NCI-H146 treated with DMSO at 0.1 percent for 48 hours (cell line): ENCODE data around the gene CRYBA4.
A peak's percentile ranks its signal among the peaks of the same experiment; 100 is the strongest.

ENCODE experiments used
- DNase-seq: peaks from one replicate; lab custom pipeline; 2025; ENCODE audit not compliant: unreplicated experiment; lab: John Stamatoyannopoulos, UW

Gene CRYBA4

DNA sequence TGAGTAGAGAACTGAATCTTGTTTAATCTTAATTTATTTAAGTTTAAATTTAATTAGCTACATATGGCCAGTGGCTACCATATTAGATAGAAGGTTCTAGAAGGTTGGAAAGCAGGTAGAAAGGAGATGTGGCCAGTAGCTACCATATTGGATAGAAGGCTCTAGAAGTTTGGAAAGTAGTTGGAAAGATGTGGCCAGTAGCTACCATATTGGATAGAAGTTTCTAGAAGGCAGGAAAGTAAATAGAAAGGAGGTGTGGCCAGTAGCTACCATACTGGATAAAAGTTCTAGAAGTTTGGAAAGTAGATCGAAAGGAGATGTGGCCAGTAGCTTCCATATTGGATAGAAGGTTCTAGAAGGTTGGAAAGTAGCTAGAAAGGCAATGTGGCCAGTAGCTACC, 2.2 kb downstream of the CRYBA4 start:
- no peak for DNase-seq

DNA sequence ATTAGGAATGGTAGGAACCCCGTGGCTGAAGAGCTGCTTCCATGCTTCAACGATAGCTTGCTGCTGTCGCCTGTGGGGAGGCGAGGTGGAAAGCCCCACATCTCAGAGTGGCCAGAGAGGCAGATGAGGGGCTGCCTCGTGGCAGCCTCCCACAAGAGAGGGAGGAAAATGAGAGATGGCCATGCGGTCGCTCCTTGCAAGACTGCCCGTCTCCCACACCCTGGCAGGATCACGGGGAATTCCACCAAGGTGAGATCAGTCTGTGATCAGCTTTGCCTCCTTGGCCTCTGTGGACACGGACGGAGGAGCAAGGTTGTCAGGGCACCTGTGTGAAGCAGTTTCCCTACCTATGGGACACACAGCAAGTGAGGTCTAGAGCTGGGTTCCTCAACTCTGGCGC, 3.0 kb downstream of the CRYBA4 start:
- DNase-seq = no peak

- DNase-seq = no peak
Observed at GRCh38 chr22:26629988-26630761, 8.4 kb downstream of the CRYBA4 start.

DNA sequence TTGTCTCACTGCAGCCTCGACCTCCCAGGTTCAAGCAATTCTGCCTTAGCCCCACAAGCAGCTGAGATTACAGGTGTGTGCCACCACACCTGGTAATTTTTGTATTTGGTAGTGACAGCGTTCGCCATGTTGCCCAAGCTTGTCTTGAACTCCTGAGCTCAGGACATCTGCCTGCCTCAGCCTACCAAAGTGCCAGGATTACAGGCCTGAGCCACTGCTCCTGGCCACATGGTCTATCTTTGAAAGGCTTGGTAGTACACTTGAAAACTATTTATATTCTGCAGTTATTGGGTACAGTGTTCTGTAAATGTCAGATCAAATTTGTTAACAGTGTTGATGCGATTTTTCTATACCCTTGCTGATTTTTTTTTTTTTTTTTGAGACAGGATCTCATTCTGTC, 9.5 kb downstream of the CRYBA4 start:
- no peak for DNase-seq

DNA sequence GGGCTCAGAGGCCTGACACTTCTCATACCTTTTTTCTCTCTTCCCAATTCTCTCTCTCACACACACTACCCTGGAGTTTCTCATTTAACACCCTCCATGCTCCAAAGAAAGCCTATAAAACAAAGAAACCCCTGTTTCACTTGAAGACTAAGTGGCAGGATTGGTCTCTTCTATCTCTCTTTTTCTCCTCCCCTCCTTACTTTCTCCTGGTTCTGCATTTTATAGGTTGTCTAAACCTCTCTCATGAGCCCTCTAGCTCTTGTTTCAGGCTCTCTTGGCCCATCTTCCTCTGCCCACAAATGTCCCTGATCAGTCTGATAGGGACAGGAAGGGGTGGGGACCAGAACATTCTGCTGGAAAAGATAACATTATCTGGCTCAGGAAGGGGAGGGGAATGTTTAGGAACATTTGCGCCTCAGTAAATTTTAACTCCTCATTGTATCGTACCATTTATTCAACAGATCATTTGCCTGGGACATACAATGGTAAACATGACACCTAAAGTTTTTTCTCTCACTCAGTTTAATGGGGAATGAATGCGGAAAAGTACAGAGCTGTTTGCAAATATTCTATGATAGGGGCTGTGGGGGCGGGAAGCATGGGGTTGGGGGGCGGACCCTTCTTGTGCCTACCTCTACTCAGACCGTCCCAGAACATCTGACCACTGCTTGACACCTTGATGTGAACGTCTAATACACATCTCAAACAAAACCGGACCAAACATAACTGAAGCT, 10.8 kb downstream of the CRYBA4 start:
- no peak for DNase-seq

- DNase-seq = no peak
Observed at GRCh38 chr22:26634189-26634588, 12.4 kb downstream of the CRYBA4 start.

DNA sequence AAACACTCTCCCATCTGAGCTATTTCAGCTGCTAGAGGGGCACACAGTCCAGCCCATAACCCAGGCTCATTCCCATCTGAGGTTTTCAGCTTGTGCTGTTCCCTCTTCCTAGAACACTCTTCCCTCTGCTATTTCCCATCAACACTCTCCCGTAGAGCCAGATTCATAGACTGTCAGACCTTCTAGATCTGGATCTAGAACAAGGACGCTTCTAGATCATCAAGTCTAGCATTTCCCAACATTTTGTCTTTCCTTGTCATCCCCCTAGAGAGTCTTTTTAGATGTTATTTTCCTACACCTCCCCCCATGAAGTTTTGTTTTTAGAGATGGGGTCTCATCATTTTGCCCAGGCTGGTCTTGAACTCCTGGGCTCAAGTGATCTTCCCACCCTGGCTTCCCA, 13.4 kb downstream of the CRYBA4 start:
- DNase-seq = no peak

DNA sequence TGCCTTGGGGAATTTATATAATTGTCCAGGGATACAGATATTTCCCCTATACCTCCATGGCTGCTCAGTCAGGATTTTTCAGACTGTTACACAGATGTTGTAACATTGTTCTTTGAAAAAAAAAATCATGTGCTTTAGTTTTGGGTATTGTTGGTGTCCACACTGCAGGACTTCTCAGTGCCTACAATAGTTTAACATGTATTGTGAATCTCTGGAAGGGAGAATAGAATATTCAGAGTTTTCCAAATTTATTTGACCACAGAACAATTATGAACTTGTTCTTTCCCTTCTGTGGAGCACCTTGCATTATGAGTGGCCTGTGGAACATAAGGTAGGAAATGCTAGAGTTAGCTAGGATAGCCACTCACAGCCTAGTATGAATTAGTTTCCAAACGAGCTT, 14.5 kb downstream of the CRYBA4 start:
- DNase-seq = no peak

DNA sequence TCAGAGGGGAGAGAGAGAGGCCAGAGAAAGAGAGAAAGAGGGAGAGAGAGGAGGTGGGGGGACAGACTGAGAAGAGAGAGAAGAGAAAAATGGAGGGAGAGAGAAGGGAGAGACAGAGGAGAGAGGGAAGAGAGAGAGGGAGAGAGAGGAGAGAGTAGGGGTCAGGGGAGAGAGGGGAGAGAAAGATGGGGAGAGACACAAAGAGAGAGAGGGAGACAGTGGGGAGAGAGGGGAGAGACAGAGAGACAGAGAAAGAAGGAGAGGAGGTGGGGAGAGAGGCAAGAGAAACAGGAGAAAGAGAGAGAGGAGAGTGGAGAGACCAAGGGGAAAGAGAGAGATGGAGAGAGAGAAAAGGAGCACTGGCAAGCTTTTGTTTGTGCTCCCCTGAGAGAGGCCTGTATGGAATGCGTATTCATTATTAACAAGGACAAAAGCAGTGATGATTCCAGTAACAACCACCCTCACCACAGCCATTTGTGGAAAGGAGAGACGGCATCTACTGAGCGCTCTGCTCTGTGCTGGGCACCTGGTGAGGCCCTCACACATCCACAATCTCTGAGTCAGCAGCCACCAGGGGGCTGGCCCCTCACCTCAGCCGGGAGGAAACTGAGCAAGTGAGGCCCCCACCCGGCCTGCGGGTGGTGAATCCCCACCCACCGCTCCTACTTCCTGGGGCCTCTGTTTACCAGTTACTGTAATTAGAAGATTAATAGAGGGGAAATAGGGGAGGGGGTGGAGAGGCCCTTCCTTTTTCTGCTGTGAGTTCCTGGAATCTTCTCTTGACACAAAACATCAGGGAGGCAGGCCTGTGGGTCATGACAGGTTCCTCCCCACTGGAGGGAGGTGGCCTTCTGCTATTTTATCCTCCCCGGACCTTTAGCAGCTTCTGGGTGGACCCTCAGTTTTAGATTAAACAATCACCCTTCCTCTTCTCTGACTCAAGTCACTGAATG, 21.0 kb downstream of the CRYBA4 start:
- peak; percentile 4 for DNase-seq

DNA sequence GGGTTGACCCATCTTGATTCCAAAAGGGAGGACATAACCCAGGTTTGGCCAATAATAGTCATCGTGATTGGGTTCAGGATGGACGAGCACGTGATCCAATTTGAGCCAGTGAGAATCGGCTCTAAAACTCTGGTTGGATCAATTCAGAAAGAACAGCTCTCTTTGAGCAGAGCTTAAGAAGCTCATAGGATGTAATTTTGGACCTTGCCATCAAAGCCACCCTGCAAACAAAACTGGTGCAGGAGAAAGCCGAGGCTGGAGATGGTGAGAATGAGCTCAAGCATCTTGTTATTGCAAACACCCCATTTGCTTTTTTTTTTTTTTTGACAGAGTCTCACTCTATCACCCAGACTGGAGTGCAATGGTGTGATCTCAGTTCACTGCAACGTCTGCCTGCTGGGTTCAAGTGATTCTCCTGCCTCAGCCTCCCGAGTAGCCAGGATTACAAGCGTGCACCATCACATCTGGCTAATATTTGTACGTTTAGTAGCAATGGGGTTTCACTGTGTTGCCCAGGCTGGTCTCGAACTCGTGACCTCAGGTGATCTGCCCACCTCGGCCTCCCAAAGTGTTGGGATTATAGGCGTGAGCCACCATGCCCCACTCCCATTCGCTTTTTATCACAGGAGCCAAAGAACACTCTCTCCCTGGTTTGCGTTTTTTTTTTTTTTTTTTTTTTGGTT, 21.8 kb downstream of the CRYBA4 start:
- DNase-seq = no peak

- peak; percentile 9 for DNase-seq
Observed at GRCh38 chr22:26646158-26646557, 24.4 kb downstream of the CRYBA4 start.

- DNase-seq = peak; percentile 94
Observed at GRCh38 chr22:26648011-26648497, 26.3 kb downstream of the CRYBA4 start.

- peak; percentile 14 for DNase-seq
Observed at GRCh38 chr22:26648528-26649388, 27.0 kb downstream of the CRYBA4 start.

- DNase-seq = no peak
Observed at GRCh38 chr22:26650722-26651421, 29.1 kb downstream of the CRYBA4 start.

GRCh38 chr22:26651815-26652214, 30.1 kb downstream of the CRYBA4 start:
- no peak for DNase-seq

GRCh38 chr22:26656891-26657851, 35.4 kb downstream of the CRYBA4 start, which contains the start of gene MIAT:
MIAT (plus strand) TSS chr22:26657588.
- peak; percentile 18 for DNase-seq

- no peak for DNase-seq
Observed at GRCh38 chr22:26658161-26658560, 36.4 kb downstream of the CRYBA4 start.
